SK-N-SH treated with all-trans-retinoic acid at 6 μM for 48 hours (cell line): ENCODE data around the gene PHETA1.

Experiments used
- ARNTL ChIP-seq: fragments of 450-650 bp; formaldehyde crosslinking; IDR thresholded peaks from 2 replicates; pipeline ENCODE4 v1.5.0; 2020; ENCODE audit warnings: low read depth, mild to moderate bottlenecking, moderate library complexity, borderline replicate concordance
- BACH2 ChIP-seq: fragments of 250-450 bp; sonication (Bioruptor Pico); IDR thresholded peaks from 2 replicates; pipeline ENCODE4 v1.9.0; 2021; ENCODE audit warnings: mild to moderate bottlenecking, borderline replicate concordance
- ESRRG ChIP-seq: fragments of 250-450 bp; sonication (Bioruptor Pico); IDR thresholded peaks from 2 replicates; pipeline ENCODE4 v1.6.1; 2021; ENCODE audit warnings: mild to moderate bottlenecking
- ISL1 ChIP-seq: fragments of 250-450 bp; sonication (Bioruptor Pico); IDR thresholded peaks from 2 replicates; pipeline ENCODE4 v2.1.2; 2022; ENCODE audit warnings: mild to moderate bottlenecking, moderate library complexity
- OSR1 ChIP-seq: fragments of 250-450 bp; sonication (Bioruptor Pico); IDR thresholded peaks from 2 replicates; pipeline ENCODE4 v1.8.0; 2022; ENCODE audit warnings: moderate library complexity, mild to moderate bottlenecking, inconsistent platforms
- PPARA ChIP-seq: fragments of 250-450 bp; sonication (Bioruptor Pico); IDR thresholded peaks from 2 replicates; pipeline ENCODE4 v1.5.0; 2020; ENCODE audit warnings: mild to moderate bottlenecking, borderline replicate concordance
- RARB ChIP-seq: fragments of 250-450 bp; sonication (Bioruptor Pico); IDR thresholded peaks from 2 replicates; pipeline ENCODE4 v1.8.0; 2021; ENCODE audit warnings: mild to moderate bottlenecking, moderate library complexity
- TCF4 ChIP-seq: fragments of 250-450 bp; sonication (Bioruptor Pico); IDR thresholded peaks from 2 replicates; pipeline ENCODE4 v1.8.0; 2021; ENCODE audit warnings: mild to moderate bottlenecking, moderate library complexity, borderline replicate concordance
- TSHZ2 ChIP-seq: fragments of 250-450 bp; sonication (Bioruptor Pico); IDR thresholded peaks from 2 replicates; pipeline ENCODE4 v1.5.0; 2020; ENCODE audit warnings: mild to moderate bottlenecking, moderate library complexity
- ZFP3 ChIP-seq: fragments of 250-450 bp; sonication (Bioruptor Pico); IDR thresholded peaks from 2 replicates; pipeline ENCODE4 v1.5.0; 2020; ENCODE audit warnings: mild to moderate bottlenecking, moderate library complexity
- ZFP30 ChIP-seq: fragments of 450-650 bp; formaldehyde crosslinking; IDR thresholded peaks from 2 replicates; pipeline ENCODE4 v1.5.0; 2022; ENCODE audit warnings: mild to moderate bottlenecking, moderate library complexity
- ZNF8 ChIP-seq: fragments of 450-650 bp; formaldehyde crosslinking; IDR thresholded peaks from 2 replicates; pipeline ENCODE4 v1.5.0; 2020; ENCODE audit warnings: mild to moderate bottlenecking, moderate library complexity
- TF ChIP-seq, protein P1 (sequence below): fragments of 250-450 bp; sonication (Bioruptor Pico); IDR thresholded peaks from 2 replicates; pipeline ENCODE4 v1.5.1; 2020; ENCODE audit warnings: low read depth, mild to moderate bottlenecking, moderate library complexity
- TF ChIP-seq, protein P2 (sequence below): fragments of 250-450 bp; sonication (Bioruptor Pico); IDR thresholded peaks from 2 replicates; pipeline ENCODE4 v1.8.0; 2020; ENCODE audit warnings: mild to moderate bottlenecking, moderate library complexity, borderline replicate concordance

- no peak for TF ChIP-seq ARNTL (CRISPR knock-in tag)
- TF ChIP-seq ESRRG (CRISPR knock-in tag), result no peak
- TF ChIP-seq TSHZ2 (CRISPR knock-in tag), result no peak
- TF ChIP-seq, protein P1, sequence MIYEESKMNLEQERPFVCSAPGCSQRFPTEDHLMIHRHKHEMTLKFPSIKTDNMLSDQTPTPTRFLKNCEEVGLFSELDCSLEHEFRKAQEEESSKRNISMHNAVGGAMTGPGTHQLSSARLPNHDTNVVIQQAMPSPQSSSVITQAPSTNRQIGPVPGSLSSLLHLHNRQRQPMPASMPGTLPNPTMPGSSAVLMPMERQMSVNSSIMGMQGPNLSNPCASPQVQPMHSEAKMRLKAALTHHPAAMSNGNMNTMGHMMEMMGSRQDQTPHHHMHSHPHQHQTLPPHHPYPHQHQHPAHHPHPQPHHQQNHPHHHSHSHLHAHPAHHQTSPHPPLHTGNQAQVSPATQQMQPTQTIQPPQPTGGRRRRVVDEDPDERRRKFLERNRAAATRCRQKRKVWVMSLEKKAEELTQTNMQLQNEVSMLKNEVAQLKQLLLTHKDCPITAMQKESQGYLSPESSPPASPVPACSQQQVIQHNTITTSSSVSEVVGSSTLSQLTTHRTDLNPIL (CRISPR knock-in tag), result no peak
- no peak for TF ChIP-seq ISL1 (CRISPR knock-in tag)
- TF ChIP-seq ZFP30 (CRISPR knock-in tag), result no peak
- TF ChIP-seq PPARA, result no peak
- TF ChIP-seq, protein P2, sequence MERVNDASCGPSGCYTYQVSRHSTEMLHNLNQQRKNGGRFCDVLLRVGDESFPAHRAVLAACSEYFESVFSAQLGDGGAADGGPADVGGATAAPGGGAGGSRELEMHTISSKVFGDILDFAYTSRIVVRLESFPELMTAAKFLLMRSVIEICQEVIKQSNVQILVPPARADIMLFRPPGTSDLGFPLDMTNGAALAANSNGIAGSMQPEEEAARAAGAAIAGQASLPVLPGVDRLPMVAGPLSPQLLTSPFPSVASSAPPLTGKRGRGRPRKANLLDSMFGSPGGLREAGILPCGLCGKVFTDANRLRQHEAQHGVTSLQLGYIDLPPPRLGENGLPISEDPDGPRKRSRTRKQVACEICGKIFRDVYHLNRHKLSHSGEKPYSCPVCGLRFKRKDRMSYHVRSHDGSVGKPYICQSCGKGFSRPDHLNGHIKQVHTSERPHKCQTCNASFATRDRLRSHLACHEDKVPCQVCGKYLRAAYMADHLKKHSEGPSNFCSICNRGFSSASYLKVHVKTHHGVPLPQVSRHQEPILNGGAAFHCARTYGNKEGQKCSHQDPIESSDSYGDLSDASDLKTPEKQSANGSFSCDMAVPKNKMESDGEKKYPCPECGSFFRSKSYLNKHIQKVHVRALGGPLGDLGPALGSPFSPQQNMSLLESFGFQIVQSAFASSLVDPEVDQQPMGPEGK (CRISPR knock-in tag), result no peak
- TF ChIP-seq BACH2 (CRISPR knock-in tag), result no peak
- TF ChIP-seq RARB (CRISPR knock-in tag), result no peak
- no peak for TF ChIP-seq TCF4 (CRISPR knock-in tag)
- TF ChIP-seq OSR1 (CRISPR knock-in tag), result no peak
- no peak for TF ChIP-seq ZNF8
- TF ChIP-seq ZFP3 (CRISPR knock-in tag), result no peak
These were observed 53.8 kb downstream of the PHETA1 start for GRCh38 chr12:111314953-111315539.
